HepG2 (cell line): ENCODE results near the gene GABBR2. TPM values are rescaled to one million over a fixed set of nuclear protein-coding genes. Genes with fewer than 3 reads are reported as not detected.

Experiments used
- ATAC-seq: fragments of 200-7000 bp; cut with Tn5 transposase; 3 replicates; pipeline ENCODE4 v1.9.1; 2020; ENCODE audit warnings: mild to moderate bottlenecking, moderate library complexity
- BruUV-seq: library from RNA; stranded (reverse); fragments of 400-500 nt; replicated peaks from 2 replicates; lab custom pipeline; 2021; lab: Mats Ljungman, UMichigan
- CTCF ChIA-PET: fragments of 300-600 bp; formaldehyde crosslinking; extraction: SDS; loops from one replicate; lab custom pipeline; 2021; ENCODE audit warnings: low total read pairs, inconsistent platforms, low intra/inter-chr PET ratio; lab: Yijun Ruan, JAX
- POLR2A ChIA-PET: fragments of 350-600 bp; sonication (Branson Sonifier 250); formaldehyde crosslinking; loops from one replicate; lab custom pipeline; 2020; ENCODE audit warnings: antibody characterized with exemption, inconsistent platforms; lab: Yijun Ruan, JAX
- DNase-seq: peaks from one replicate; pipeline ENCODE4 v3.0.0-alpha.2; 2015; ENCODE audit warnings: low spot score
- FAIRE-seq: peaks from 3 replicates; lab custom pipeline; 2011; peaks lifted over from hg19 to GRCh38; lab: Jason Lieb, UNC
- H2AFZ ChIP-seq: one replicate; pipeline ENCODE4 v1.6.1; 2011; ENCODE audit warnings: low read length, inconsistent platforms
- H3K27ac ChIP-seq: fragments of 300-600 bp; 3 replicates; pipeline ENCODE4 v1.8.0; 2011; ENCODE audit warnings: mixed run types, mild to moderate bottlenecking, mixed read lengths, low read length, inconsistent platforms; ENCODE audit not compliant: insufficient read depth; ENCODE audit errors: extremely low read length
- H3K27me3 ChIP-seq, 2 experiments: fragments of 200-600 bp in 1 of 2; 2 replicates in 1 of 2; 3 replicates in 1 of 2; pipeline versions ENCODE4 v1.6.0 to v1.8.0; 2011; ENCODE audit warnings: low read length in 2 of 2, mild to moderate bottlenecking in 2 of 2, moderate library complexity in 2 of 2, inconsistent platforms in 1 of 2; ENCODE audit not compliant: insufficient read depth in 2 of 2, control insufficient read depth in 1 of 2
- H3K36me3 ChIP-seq, 2 experiments: fragments of 200-600 bp in 1 of 2; replicated peaks in 1 of 2; 2 replicates in 1 of 2; 3 replicates in 1 of 2; pipeline versions ENCODE4 v1.5.1 to v1.8.0; 2011; ENCODE audit warnings: low read length in 2 of 2, inconsistent platforms in 1 of 2; ENCODE audit not compliant: insufficient read depth in 2 of 2, control insufficient read depth in 1 of 2
- H3K4me1 ChIP-seq: 2 replicates; pipeline ENCODE4 v1.5.1; 2012; ENCODE audit warnings: low read length, inconsistent platforms; ENCODE audit not compliant: insufficient read depth
- H3K4me2 ChIP-seq: 2 replicates; pipeline ENCODE4 v1.6.0; 2011; ENCODE audit warnings: low read depth, low read length, inconsistent platforms
- H3K4me3 ChIP-seq, 3 experiments: fragments of 200-600 bp in 1 of 3; sonication (generic), shearing (Covaris generic) in 1 of 3; replicated peaks in 1 of 3; 2 replicates each; pipeline ENCODE4 v1.5.1; 2011 to 2016; ENCODE audit warnings: low read length in 3 of 3, inconsistent platforms in 2 of 3, low read depth in 2 of 3, mild to moderate bottlenecking in 2 of 3, control low read depth in 1 of 3, mixed read lengths in 1 of 3; ENCODE audit not compliant: insufficient read depth in 1 of 3
- H3K79me2 ChIP-seq: one replicate; pipeline ENCODE4 v1.6.1; 2011; ENCODE audit warnings: low read length, inconsistent platforms; ENCODE audit not compliant: insufficient read depth
- H3K9ac ChIP-seq: 2 replicates; pipeline ENCODE4 v1.6.0; 2011; ENCODE audit warnings: mild to moderate bottlenecking, low read depth, low read length, inconsistent platforms; ENCODE audit not compliant: insufficient read depth
- H3K9me3 ChIP-seq: 2 replicates; pipeline ENCODE4 v1.5.1; 2012; ENCODE audit warnings: mild to moderate bottlenecking, low read length
- H4K20me1 ChIP-seq: 2 replicates; pipeline ENCODE4 v1.6.0; 2011; ENCODE audit warnings: inconsistent platforms, mild to moderate bottlenecking, low read length, moderate library complexity; ENCODE audit not compliant: insufficient read depth
- ETS1 ChIP-seq: sonication (generic); formaldehyde crosslinking; IDR thresholded peaks from 2 replicates; pipeline ENCODE4 v1.4.0; 2020; ENCODE audit warnings: missing genetic modification reagents
- GLI4 ChIP-seq: sonication (generic); formaldehyde crosslinking; IDR thresholded peaks from 2 replicates; pipeline ENCODE4 v1.5.1; 2020; ENCODE audit warnings: missing genetic modification reagents, mild to moderate bottlenecking, moderate library complexity, borderline replicate concordance
- HCFC1 ChIP-seq: fragments of 150-350 bp; IDR thresholded peaks from 2 replicates; pipeline ENCODE4 v1.6.1; 2014; ENCODE audit warnings: low read depth, low read length
- HINFP ChIP-seq: sonication (generic); formaldehyde crosslinking; IDR thresholded peaks from 2 replicates; pipeline ENCODE4 v1.4.0; 2020; ENCODE audit warnings: low read depth, mild to moderate bottlenecking, missing genetic modification reagents
- KAT2B ChIP-seq: fragments of 150-350 bp; IDR thresholded peaks from 2 replicates; pipeline ENCODE4 v1.6.1; 2014; ENCODE audit warnings: low read depth, low read length, borderline replicate concordance
- KLF11 ChIP-seq: IDR thresholded peaks from 2 replicates; pipeline ENCODE4 v1.6.1; 2016; ENCODE audit warnings: missing compliant biosample characterization
- KLF6 ChIP-seq: IDR thresholded peaks from 2 replicates; pipeline ENCODE4 v1.8.0; 2016; ENCODE audit warnings: missing biosample characterization, missing genetic modification reagents
- MED8 ChIP-seq: sonication (generic); formaldehyde crosslinking; IDR thresholded peaks from 2 replicates; pipeline ENCODE4 v1.8.1; 2023; ENCODE audit warnings: mild to moderate bottlenecking, missing genetic modification reagents; ENCODE audit not compliant: insufficient replicate concordance
- NFYC ChIP-seq: IDR thresholded peaks from 2 replicates; pipeline ENCODE4 v1.6.1; 2016; ENCODE audit warnings: missing genetic modification reagents, missing compliant biosample characterization
- REST ChIP-seq, 2 experiments: IDR thresholded peaks; 2 replicates each; pipeline ENCODE4 v1.6.1; 2011 to 2012; ENCODE audit warnings: low read length in 2 of 2, borderline replicate concordance in 1 of 2, low read depth in 1 of 2, mild to moderate bottlenecking in 1 of 2, moderate library complexity in 1 of 2
- SIN3B ChIP-seq: fragments of 150-350 bp; IDR thresholded peaks from 2 replicates; pipeline ENCODE4 v1.6.1; 2014; ENCODE audit warnings: low read length
- SMC3 ChIP-seq: IDR thresholded peaks from 2 replicates; pipeline ENCODE4 v1.6.1; 2011; ENCODE audit warnings: low read length, improper control_type of control experiment
- SYNCRIP ChIP-seq: fragments of 200-400 bp; formaldehyde crosslinking; IDR thresholded peaks from 2 replicates; pipeline ENCODE4 v1.6.1; 2018; ENCODE audit warnings: mild to moderate bottlenecking, low read depth, low read length; ENCODE audit not compliant: insufficient read depth
- ZNF275 ChIP-seq: sonication (generic); formaldehyde crosslinking; IDR thresholded peaks from 2 replicates; pipeline ENCODE4 v1.8.0; 2022; ENCODE audit warnings: missing genetic modification reagents, mild to moderate bottlenecking, inconsistent platforms, borderline replicate concordance
- ZNF367 ChIP-seq: sonication (generic); formaldehyde crosslinking; IDR thresholded peaks from 2 replicates; pipeline ENCODE4 v1.4.0; 2020; ENCODE audit warnings: missing genetic modification reagents, borderline replicate concordance
- ZNF496 ChIP-seq: sonication (generic); formaldehyde crosslinking; IDR thresholded peaks from 2 replicates; pipeline ENCODE4 v1.8.1; 2023; ENCODE audit warnings: mild to moderate bottlenecking, moderate library complexity, missing genetic modification reagents; ENCODE audit not compliant: insufficient replicate concordance
- ZNF607 ChIP-seq: sonication (generic); formaldehyde crosslinking; IDR thresholded peaks from 2 replicates; pipeline ENCODE4 v1.5.1; 2020; ENCODE audit warnings: missing genetic modification reagents, mild to moderate bottlenecking, borderline replicate concordance
- WGBS: methylation state at CpG from one replicate; pipeline ENCODE4 v1.1.6; 2017; ENCODE audit warnings: low lambda C conversion rate; 5-methylcytosine and 5-hydroxymethylcytosine counted together
- in situ Hi-C: cut with HindIII; loops from 2 replicates; pipeline ENCODE4 v1.10.0; 2017; ENCODE audit warnings: low pct_unique_long_range_greater_than_20kb; ENCODE audit not compliant: extremely low pct_ligation_motif_present
- intact Hi-C: fragments of 100-400 bp; cut with micrococcal nuclease; formaldehyde crosslinking; loops from one replicate; pipeline ENCODE4 v1.10.0; 2022; ENCODE audit not compliant: unreplicated experiment
- polyA plus RNA-seq, 8 experiments: library from polyadenylated mRNA; depleted of rRNA in 3 of 8; stranded (reverse) in 7 of 8; unstranded in 1 of 8; fragments of >200 nt; fragmentation: Illumina TruSeq in 4 of 8; extraction: Trizol in 4 of 8; gene quantifications; 2 replicates each; pipeline versions ENCODE4 v1.2.1 to v1.2.3, GENCODE V29; 2011 to 2016; ENCODE audit warnings: low read depth in 4 of 8, missing spikeins in 1 of 8, mixed read lengths in 1 of 8; ENCODE audit not compliant: insufficient read depth in 1 of 8
- total RNA-seq, 5 experiments: library from RNA; depleted of rRNA; stranded (reverse); fragments of >200 nt; fragmentation: Illumina TruSeq; extraction: Trizol; gene quantifications; 2 replicates each; pipeline ENCODE4 v1.2.3, GENCODE V29; 2016; ENCODE audit warnings: low read depth in 1 of 5

The GABBR2 gene
- total and polyA plus RNA-seq, 2 of the 13 experiments (the other 11 are each of a cell fraction or from before 2014, with no cell fraction given) = 0.02 TPM; not detected in 1

- TF ChIP-seq SYNCRIP (no peak), GLI4 (CRISPR knock-in tag) (no peak), ZNF607 (CRISPR knock-in tag) (no peak), ZNF275 (CRISPR knock-in tag) (no peak), KAT2B (no peak), ZNF496 (CRISPR knock-in tag) (no peak)
These were observed 186.2 kb downstream of the GABBR2 start (continued) for GRCh38 chr9:98522487-98522886.

GRCh38 chr9:98521141-98521540 is 187.6 kb downstream of the GABBR2 start:
- Histone ChIP-seq H3K36me3 (no peaks in the 10 kb centered on the region), H3K4me2 (no peak overlapping the region), H3K4me3 (no peak overlapping the region), H3K27ac (no peak overlapping the region), H3K9ac (no peak overlapping the region), H3K79me2 (no peaks in the 10 kb centered on the region), H3K27me3 (no peaks in the 10 kb centered on the region), H3K4me1 (no peaks in the 10 kb centered on the region), H4K20me1 (no peaks in the 10 kb centered on the region), H2AFZ (no peak overlapping the region), H3K9me3 (no peaks in the 10 kb centered on the region)
- 33% methylated on average over 2 of the region's 3 CpGs for WGBS
- no peak for FAIRE-seq
- intact Hi-C loops (no loop called here), in situ Hi-C loops (no loop called here)
- POLR2A ChIA-PET = no interaction called here
- CTCF ChIA-PET = no interaction called here
- BruUV-seq = no TSS peak
- ATAC-seq = no peak
- no peak for DNase-seq
- TF ChIP-seq MED8 (CRISPR knock-in tag) (no peak), SMC3 (no peak), KLF11 (CRISPR knock-in tag) (no peak), ZNF367 (no peak), KLF6 (no peak), NFYC (CRISPR knock-in tag) (no peak), HCFC1 (no peak), SIN3B (no peak), ETS1 (no peak), HINFP (no peak), REST (IDR thresholded peaks at IDR 0.05; ENCODE audit: borderline replicate concordance in 1 of 2, low read depth in 1 of 2, low read length in 2 of 2) (no peak)
